ENCODE measurements around the gene ZMYND8. TPM values are rescaled to one million over a fixed set of nuclear protein-coding genes. Genes with fewer than 3 reads are reported as not detected.
"Not testable (repeated sequence)": the region's sequence is repeated elsewhere in the genome, so short reads cannot be mapped to it uniquely, and the experiment has no call there.

The ZMYND8 gene
- total and polyA plus RNA-seq, 10 of the 15 experiments (the other 5 are each of a cell fraction or from before 2014, with no cell fraction given) = 12.9 to 54.8 (median 23.1) TPM

- Histone ChIP-seq H2AFZ (ENCODE audit: control insufficient read depth, low read depth, low read length) (no peak overlapping the region), H3K36me3 (ENCODE audit: control insufficient read depth in 2 of 2, insufficient read depth in 2 of 2, low read length in 1 of 2) (peaks cover 17 to 61% of the 10 kb centered on the region in 2 experiments), H3K4me2 (ENCODE audit: control insufficient read depth, insufficient read depth) (no peak overlapping the region), H3K4me3 (no peak overlapping the region), H3K79me2 (ENCODE audit: control insufficient read depth, insufficient read depth, low read length) (no peaks in the 10 kb centered on the region), H3K27ac (ENCODE audit: control insufficient read depth, insufficient read depth) (no peak overlapping the region), H3K4me1 (ENCODE audit: control insufficient read depth, insufficient read depth, low read length) (no peaks in the 10 kb centered on the region), H3K9ac (ENCODE audit: control insufficient read depth, insufficient read depth, low read length) (no peak overlapping the region), H3K9me3 (replicated peaks; ENCODE audit: control insufficient read depth, insufficient read depth, low read length) (no peaks in the 10 kb centered on the region), H3K27me3 (replicated peaks in 1 of 2; ENCODE audit: control insufficient read depth in 2 of 2, insufficient read depth in 2 of 2, low read length in 1 of 2) (no peaks in the 10 kb centered on the region), H4K20me1 (ENCODE audit: control insufficient read depth, insufficient read depth) (no peaks in the 10 kb centered on the region)
- no peak for DNase-seq (ENCODE audit: low read depth, low spot score)
- ChIA-PET POLR2A (no interaction called here), RAD21 (ENCODE audit: unreplicated experiment) (interaction anchor here (1.1 to 2.0 kb wide), 2 partner anchors 15 to 18 kb away, joined by 3 to 5 read pairs; no protein-coding TSS in a partner anchor), SMC1A (ENCODE audit: uncharacterized antibody, unreplicated experiment) (interaction anchor here (0.7 to 0.9 kb wide), 2 partner anchors 63 to 102 kb away, joined by 3 read pairs; no protein-coding TSS in a partner anchor), CTCF (interaction anchor here (1.4 to 2.1 kb wide), 2 partner anchors 16 to 93 kb away, joined by 3 to 11 read pairs; no protein-coding TSS in a partner anchor)
- intact Hi-C loops (cut with micrococcal nuclease; ENCODE audit: unreplicated experiment) (no loop called here), in situ Hi-C loops (cut with MboI) (no loop called here)
- WGBS (ENCODE audit: insufficient coverage, insufficient replicate concordance, low lambda C conversion rate, missing lambda C conversion rate) = 98% methylated on average over 3 of the region's 3 CpGs
- TF ChIP-seq RUNX3 (IDR thresholded peaks at IDR 0.05; ENCODE audit: low read length) (no peak), POLR2AphosphoS5 (IDR thresholded peaks at IDR 0.05; ENCODE audit: low read length) (no peak), ETV6 (conservative IDR thresholded peaks at IDR 0.05 in 1 of 2, IDR thresholded peaks at IDR 0.05 in 1 of 2; ENCODE audit: borderline replicate concordance in 1 of 2, low read depth in 1 of 2) (peak in 1 of 2 experiments; percentile 92; a peak in 1 of 4 replicates)
- no peak for FAIRE-seq
- no peak for ATAC-seq
- no TSS peak for BruUV-seq (replicated peaks)
These were observed 67.4 kb downstream of the ZMYND8 start for GRCh38 chr20:47289096-47289495.

- intact Hi-C loops (cut with micrococcal nuclease; ENCODE audit: unreplicated experiment); H3K27me3 ChIP-seq (replicated peaks in 1 of 2; ENCODE audit: control insufficient read depth in 2 of 2, insufficient read depth in 2 of 2, low read length in 1 of 2); BruUV-seq (replicated peaks); DNase-seq (ENCODE audit: low read depth, low spot score); H3K4me1 ChIP-seq (ENCODE audit: control insufficient read depth, insufficient read depth, low read length); H3K79me2 ChIP-seq (ENCODE audit: control insufficient read depth, insufficient read depth, low read length); POLR2A ChIA-PET; H4K20me1 ChIP-seq (ENCODE audit: control insufficient read depth, insufficient read depth); H3K9ac ChIP-seq (ENCODE audit: control insufficient read depth, insufficient read depth, low read length); H3K4me3 ChIP-seq; in situ Hi-C loops (cut with MboI); H3K27ac ChIP-seq (ENCODE audit: control insufficient read depth, insufficient read depth); ATAC-seq; H2AFZ ChIP-seq (ENCODE audit: control insufficient read depth, low read depth, low read length); H3K9me3 ChIP-seq (replicated peaks; ENCODE audit: control insufficient read depth, insufficient read depth, low read length); H3K4me2 ChIP-seq (ENCODE audit: control insufficient read depth, insufficient read depth); FAIRE-seq: not testable (repeated sequence)
- 98% methylated on average over 8 of the region's 8 CpGs for WGBS (ENCODE audit: insufficient coverage, insufficient replicate concordance, low lambda C conversion rate, missing lambda C conversion rate)
- peaks cover 15 to 66% of the 10 kb centered on the region in 2 experiments for H3K36me3 ChIP-seq (ENCODE audit: control insufficient read depth in 2 of 2, insufficient read depth in 2 of 2, low read length in 1 of 2)
- SMC1A ChIA-PET (ENCODE audit: uncharacterized antibody, unreplicated experiment) = interaction anchor here (7.5 kb wide), 1 partner anchor 15 kb away, joined by 43 read pairs; no protein-coding TSS in a partner anchor
- RAD21 ChIA-PET (ENCODE audit: unreplicated experiment) = interaction anchor here (2.0 kb wide), 1 partner anchor 14 kb away, joined by 5 read pairs; no protein-coding TSS in a partner anchor
- CTCF ChIA-PET = interaction anchor here (1.4 to 1.7 kb wide), 3 partner anchors 10 to 95 kb away, joined by 3 to 6 read pairs (median 4); no protein-coding TSS in a partner anchor
These were observed 68.0 kb downstream of the ZMYND8 start for GRCh38 chr20:47288530-47288929.

Measured in GM12878 (cell line).